H9 (cell line): Measurements from ENCODE around the gene DYNLRB1. TPM values are rescaled to one million over a fixed set of nuclear protein-coding genes. Genes with fewer than 3 reads are reported as not detected.

Source experiments
- DNase-seq: peaks from one replicate; pipeline ENCODE4 v3.0.0-alpha.2; 2017
- H2AFZ ChIP-seq: one replicate; pipeline ENCODE4 v1.6.1; 2013; ENCODE audit warnings: mild to moderate bottlenecking, low read length, control low read depth, moderate library complexity
- H2AK5ac ChIP-seq: 2 replicates; pipeline ENCODE4 v1.6.1; 2013; ENCODE audit warnings: low read length, control low read depth, mixed read lengths; ENCODE audit not compliant: insufficient read length
- H2BK120ac ChIP-seq: one replicate; pipeline ENCODE4 v1.6.1; 2013; ENCODE audit warnings: low read depth, mild to moderate bottlenecking, low read length, control low read depth, inconsistent platforms; ENCODE audit not compliant: poor library complexity, severe bottlenecking
- H2BK12ac ChIP-seq: 2 replicates; pipeline ENCODE4 v1.6.1; 2013; ENCODE audit warnings: low read length, control low read depth, mixed read lengths, low read depth; ENCODE audit not compliant: insufficient read length
- H2BK15ac ChIP-seq: 2 replicates; pipeline ENCODE4 v1.6.1; 2013; ENCODE audit warnings: low read depth, low read length, control low read depth
- H2BK20ac ChIP-seq: one replicate; pipeline ENCODE4 v1.6.1; 2013; ENCODE audit warnings: low read depth, mild to moderate bottlenecking, low read length, control low read depth, inconsistent platforms; ENCODE audit not compliant: poor library complexity, severe bottlenecking
- H2BK5ac ChIP-seq: 2 replicates; pipeline ENCODE4 v1.6.1; 2013; ENCODE audit warnings: low read length, control low read depth, mixed read lengths; ENCODE audit not compliant: insufficient read length
- H3K14ac ChIP-seq: 2 replicates; pipeline ENCODE4 v1.6.1; 2013; ENCODE audit warnings: low read length, control low read depth; ENCODE audit not compliant: insufficient read depth
- H3K18ac ChIP-seq: 2 replicates; pipeline ENCODE4 v1.6.1; 2013; ENCODE audit warnings: low read depth, mild to moderate bottlenecking, mixed read lengths, low read length, control low read depth; ENCODE audit not compliant: insufficient read length
- H3K23ac ChIP-seq: 2 replicates; pipeline ENCODE4 v1.6.1; 2013; ENCODE audit warnings: low read length, control low read depth, mixed read lengths, low read depth; ENCODE audit not compliant: insufficient read length
- H3K23me2 ChIP-seq: 2 replicates; pipeline ENCODE4 v1.6.1; 2013; ENCODE audit warnings: low read depth, mild to moderate bottlenecking, mixed read lengths, low read length, control low read depth; ENCODE audit not compliant: insufficient read length, poor library complexity, severe bottlenecking
- H3K27ac ChIP-seq: 2 replicates; pipeline ENCODE4 v1.5.1; 2013; ENCODE audit warnings: low read length, control low read depth, mixed read lengths, low read depth; ENCODE audit not compliant: insufficient read length
- H3K27me3 ChIP-seq: 2 replicates; pipeline ENCODE4 v1.6.1; 2013; ENCODE audit warnings: low read length, control low read depth, inconsistent platforms; ENCODE audit not compliant: insufficient read depth
- H3K4ac ChIP-seq: 2 replicates; pipeline ENCODE4 v1.6.1; 2013; ENCODE audit warnings: low read depth, mild to moderate bottlenecking, control low read depth, inconsistent platforms, low read length, moderate library complexity
- H3K4me1 ChIP-seq: 2 replicates; pipeline ENCODE4 v1.6.1; 2013; ENCODE audit warnings: low read length, control low read depth, inconsistent platforms; ENCODE audit not compliant: insufficient read depth
- H3K4me2 ChIP-seq: 2 replicates; pipeline ENCODE4 v1.6.1; 2013; ENCODE audit warnings: low read length, control low read depth, mixed read lengths; ENCODE audit not compliant: insufficient read length, insufficient read depth
- H3K56ac ChIP-seq: 2 replicates; pipeline ENCODE4 v1.6.1; 2013; ENCODE audit warnings: low read depth, mild to moderate bottlenecking, mixed read lengths, low read length, control low read depth; ENCODE audit not compliant: insufficient read length
- H3K79me1 ChIP-seq: 2 replicates; pipeline ENCODE4 v1.6.1; 2013; ENCODE audit warnings: low read depth, mild to moderate bottlenecking, moderate library complexity, low read length, control low read depth, inconsistent platforms; ENCODE audit not compliant: insufficient read depth, poor library complexity, severe bottlenecking
- H3K79me2 ChIP-seq: 2 replicates; pipeline ENCODE4 v1.6.1; 2013; ENCODE audit warnings: low read length, control low read depth, inconsistent platforms; ENCODE audit not compliant: insufficient read depth
- H3K9ac ChIP-seq: 2 replicates; pipeline ENCODE4 v1.6.1; 2013; ENCODE audit warnings: low read length, control low read depth, mixed read lengths; ENCODE audit not compliant: insufficient read length; ENCODE audit errors: extremely low read depth
- H3K9me3 ChIP-seq: one replicate; pipeline ENCODE4 v1.6.1; 2013; ENCODE audit warnings: low read depth, low read length, inconsistent platforms; ENCODE audit not compliant: control insufficient read depth
- H3T11ph ChIP-seq: one replicate; pipeline ENCODE4 v1.6.1; 2013; ENCODE audit warnings: mild to moderate bottlenecking, low read length, control low read depth, inconsistent platforms
- H4K20me1 ChIP-seq: one replicate; pipeline ENCODE4 v1.6.1; 2013; ENCODE audit not compliant: control insufficient read depth, insufficient read length, insufficient read depth
- H4K5ac ChIP-seq: 2 replicates; pipeline ENCODE4 v1.6.1; 2013; ENCODE audit warnings: low read depth, mild to moderate bottlenecking, mixed read lengths, low read length, control low read depth; ENCODE audit not compliant: insufficient read length
- H4K8ac ChIP-seq: replicated peaks from 2 replicates; pipeline ENCODE4 v1.6.1; 2013; ENCODE audit warnings: low read length, control low read depth, mixed read lengths, low read depth; ENCODE audit not compliant: insufficient read length
- H4K91ac ChIP-seq: 2 replicates; pipeline ENCODE4 v1.6.1; 2013; ENCODE audit warnings: low read depth, mild to moderate bottlenecking, moderate library complexity, mixed read lengths, low read length, control low read depth; ENCODE audit not compliant: insufficient read length
- H3K27ac Mint-ChIP-seq, 3 experiments: 2 replicates in 2 of 3; 3 replicates in 1 of 3; pipeline ENCODE4 v1.8.0; 2020 to 2021; ENCODE audit warnings: mixed read lengths in 3 of 3, mild to moderate bottlenecking in 1 of 3, moderate library complexity in 1 of 3
- H3K27me3 Mint-ChIP-seq: 2 replicates; pipeline ENCODE4 v1.8.0; 2021; ENCODE audit warnings: low read depth, mild to moderate bottlenecking, moderate library complexity, mixed read lengths
- H3K36me3 Mint-ChIP-seq, 3 experiments: 2 replicates in 2 of 3; 3 replicates in 1 of 3; pipeline ENCODE4 v1.8.0; 2020 to 2021; ENCODE audit warnings: low read depth in 3 of 3, mixed read lengths in 3 of 3; ENCODE audit not compliant: insufficient read depth in 1 of 3
- H3K4me1 Mint-ChIP-seq, 2 experiments: 2 replicates each; pipeline ENCODE4 v1.8.0; 2020; ENCODE audit warnings: mixed read lengths in 2 of 2
- H3K4me3 Mint-ChIP-seq, 2 experiments: 2 replicates in 1 of 2; 3 replicates in 1 of 2; pipeline ENCODE4 v1.8.0; 2020 to 2021; ENCODE audit warnings: mild to moderate bottlenecking in 2 of 2, mixed read lengths in 2 of 2, moderate library complexity in 1 of 2
- H3K9me3 Mint-ChIP-seq, 2 experiments: 2 replicates in 1 of 2; 3 replicates in 1 of 2; pipeline ENCODE4 v1.8.0; 2020; ENCODE audit warnings: mild to moderate bottlenecking in 2 of 2, mixed read lengths in 2 of 2, moderate library complexity in 1 of 2
- WGBS: extraction: QIAGEN DNeasy Blood & Tissue Kit; methylation state at CpG from one replicate; pipeline ENCODE4 v1.1.7; 2013; ENCODE audit warnings: missing lambda C conversion rate, low lambda C conversion rate, mixed read lengths; ENCODE audit not compliant: insufficient read length; ENCODE audit errors: extremely low coverage; 5-methylcytosine and 5-hydroxymethylcytosine counted together
- total RNA-seq: library from RNA; stranded (reverse); gene quantifications from 2 replicates; pipeline ENCODE4 v1.2.1, GENCODE V29; 2021
- TF ChIP-seq, protein P1 (sequence below): fragments of 200-600 bp; sonication (generic); conservative IDR thresholded peaks from 3 replicates; pipeline ENCODE4 v1.8.0; 2021; ENCODE audit warnings: antibody characterized with exemption, mild to moderate bottlenecking

Gene DYNLRB1
- total RNA-seq, 1 experiment from 2014 or later: 200 TPM

DNA sequence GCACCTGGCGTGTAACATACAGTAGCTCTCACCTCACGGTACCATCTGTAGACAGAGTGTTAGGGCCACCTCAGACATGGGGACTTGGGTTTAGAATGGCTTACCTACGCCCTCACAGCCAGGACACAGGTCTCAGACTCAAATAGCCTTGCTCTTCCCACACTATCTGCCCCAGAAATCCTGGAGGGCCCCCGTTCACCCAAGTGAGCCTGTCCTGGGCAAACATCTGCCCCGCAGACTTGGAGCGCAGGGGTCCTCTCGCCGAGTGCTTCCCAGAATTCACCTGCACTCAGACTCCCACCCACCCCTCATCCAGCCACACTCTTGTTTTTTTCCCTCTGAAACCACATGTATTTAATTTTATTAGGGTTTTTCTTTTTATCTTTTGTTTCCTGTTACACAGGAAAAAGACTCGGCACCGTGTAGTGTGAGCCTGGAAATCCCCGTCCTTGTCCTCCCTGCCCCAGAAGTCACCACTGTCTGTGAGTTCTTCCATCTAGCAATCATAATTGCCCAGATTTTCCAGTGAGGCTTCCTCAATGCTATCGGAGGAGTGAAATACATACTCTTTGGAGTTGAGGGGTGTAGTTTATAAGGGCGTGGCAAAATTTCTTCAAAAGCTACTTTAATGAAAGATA lies 25.2 kb downstream of the DYNLRB1 start:
- peak overlapping the region in 1 of 3 experiments; percentile 47; a peak in 1 of 7 replicates for H3K27ac Mint-ChIP-seq
- no peak overlapping the region for H3K4me2 ChIP-seq
- H3K4me1 Mint-ChIP-seq: peaks cover 12% of the 10 kb centered on the region in 2 experiments
- DNase-seq: no peak
- H3K36me3 Mint-ChIP-seq: peaks cover 19 to 48% (median 28%) of the 10 kb centered on the region in 3 experiments; a peak in 6 of 7 replicates
- H3K27me3 ChIP-seq: no peaks in the 10 kb centered on the region; the same call in 1 of the 2 replicates
- no peak overlapping the region for H2AFZ ChIP-seq
- H3K9me3 ChIP-seq: no peaks in the 10 kb centered on the region
- H4K8ac ChIP-seq: no peak overlapping the region
- no peak overlapping the region for H2BK5ac ChIP-seq
- no peak overlapping the region for H3K4ac ChIP-seq
- peaks cover 9% of the 10 kb centered on the region for H3K27me3 Mint-ChIP-seq
- no peak overlapping the region for H2BK120ac ChIP-seq
- no peak overlapping the region for H2AK5ac ChIP-seq
- no peak overlapping the region for H2BK12ac ChIP-seq
- H3K18ac ChIP-seq: no peak overlapping the region
- no peak overlapping the region for H2BK20ac ChIP-seq
- H4K20me1 ChIP-seq: no peaks in the 10 kb centered on the region
- H3K4me1 ChIP-seq: no peaks in the 10 kb centered on the region
- H3K79me2 ChIP-seq: no peaks in the 10 kb centered on the region
- WGBS: no CpG with 5 or more reads among the region's 13 CpGs
- H3K27ac ChIP-seq: no peak overlapping the region
- H3K14ac ChIP-seq: no peak overlapping the region
- H4K5ac ChIP-seq: no peak overlapping the region
- H3K9ac ChIP-seq: no peak overlapping the region
- H4K91ac ChIP-seq: no peak overlapping the region
- no peak overlapping the region for H2BK15ac ChIP-seq
- TF ChIP-seq, protein P1, sequence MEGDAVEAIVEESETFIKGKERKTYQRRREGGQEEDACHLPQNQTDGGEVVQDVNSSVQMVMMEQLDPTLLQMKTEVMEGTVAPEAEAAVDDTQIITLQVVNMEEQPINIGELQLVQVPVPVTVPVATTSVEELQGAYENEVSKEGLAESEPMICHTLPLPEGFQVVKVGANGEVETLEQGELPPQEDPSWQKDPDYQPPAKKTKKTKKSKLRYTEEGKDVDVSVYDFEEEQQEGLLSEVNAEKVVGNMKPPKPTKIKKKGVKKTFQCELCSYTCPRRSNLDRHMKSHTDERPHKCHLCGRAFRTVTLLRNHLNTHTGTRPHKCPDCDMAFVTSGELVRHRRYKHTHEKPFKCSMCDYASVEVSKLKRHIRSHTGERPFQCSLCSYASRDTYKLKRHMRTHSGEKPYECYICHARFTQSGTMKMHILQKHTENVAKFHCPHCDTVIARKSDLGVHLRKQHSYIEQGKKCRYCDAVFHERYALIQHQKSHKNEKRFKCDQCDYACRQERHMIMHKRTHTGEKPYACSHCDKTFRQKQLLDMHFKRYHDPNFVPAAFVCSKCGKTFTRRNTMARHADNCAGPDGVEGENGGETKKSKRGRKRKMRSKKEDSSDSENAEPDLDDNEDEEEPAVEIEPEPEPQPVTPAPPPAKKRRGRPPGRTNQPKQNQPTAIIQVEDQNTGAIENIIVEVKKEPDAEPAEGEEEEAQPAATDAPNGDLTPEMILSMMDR: no peak
- H3K9me3 Mint-ChIP-seq: peaks cover 0 to 1% of the 10 kb centered on the region in 2 experiments; a peak in 1 of 5 replicates
- H3K23ac ChIP-seq: no peak overlapping the region
- H3K79me1 ChIP-seq: no peaks in the 10 kb centered on the region
- no peak overlapping the region for H3K56ac ChIP-seq
- no peak overlapping the region for H3K4me3 Mint-ChIP-seq
- no peak overlapping the region for H3T11ph ChIP-seq
- peaks cover 3% of the 10 kb centered on the region for H3K23me2 ChIP-seq
